ENCODE measurements around the gene ZNF324.
"Not testable (repeated sequence)": the region's sequence is repeated elsewhere in the genome, so short reads cannot be mapped to it uniquely, and the experiment has no call there.

The ZNF324 gene

GRCh38 chr19:58466760-58467589, at the start of gene ZNF324:
Gene ZNF324, plus strand, starts transcription at chr19:58467080. Its CDS starts 2,106 bp downstream, at chr19:58469186.
- DNase-seq (peak; percentile 99), ATAC-seq (peak; percentile 89)
- peak within 1 kb of the TSS; percentile 78 for H3K27ac Mint-ChIP-seq
- peaks cover 21% of the 10 kb centered on the region for H3K4me1 Mint-ChIP-seq
- H3K36me3 Mint-ChIP-seq (ENCODE audit: low read depth): peaks cover 13% of the 10 kb centered on the region
- no peaks in the 10 kb centered on the region for H3K9me3 Mint-ChIP-seq
- H3K4me3 Mint-ChIP-seq: peak within 1 kb of the TSS; percentile 89
- peaks cover 2% of the 10 kb centered on the region for H3K27me3 Mint-ChIP-seq

GRCh38 chr19:58428617-58429016, 38.3 kb upstream of the ZNF324 start:
- Mint-ChIP-seq H3K27me3 (no peaks in the 10 kb centered on the region), H3K27ac (no peak overlapping the region), H3K4me1 (no peaks in the 10 kb centered on the region), H3K36me3 (ENCODE audit: low read depth) (peaks cover 49% of the 10 kb centered on the region), H3K4me3 (no peak overlapping the region), H3K9me3 (peaks cover 45% of the 10 kb centered on the region)
- no peak for DNase-seq
- ATAC-seq: no peak

GRCh38 chr19:58429745-58430144, 37.1 kb upstream of the ZNF324 start:
- ATAC-seq (no peak), DNase-seq (no peak)
- H3K9me3 Mint-ChIP-seq: peaks cover 52% of the 10 kb centered on the region
- H3K4me1 Mint-ChIP-seq: no peaks in the 10 kb centered on the region
- H3K36me3 Mint-ChIP-seq (ENCODE audit: low read depth): peaks cover 59% of the 10 kb centered on the region
- H3K4me3 Mint-ChIP-seq: no peak overlapping the region
- H3K27ac Mint-ChIP-seq: no peak overlapping the region
- H3K27me3 Mint-ChIP-seq: no peaks in the 10 kb centered on the region

GRCh38 chr19:58434217-58434616, 32.7 kb upstream of the ZNF324 start:
- no peaks in the 10 kb centered on the region for H3K27me3 Mint-ChIP-seq
- DNase-seq: no peak
- no peak overlapping the region for H3K4me3 Mint-ChIP-seq
- H3K9me3 Mint-ChIP-seq: peaks cover 73% of the 10 kb centered on the region
- peaks cover 7% of the 10 kb centered on the region for H3K4me1 Mint-ChIP-seq
- ATAC-seq: no peak
- H3K36me3 Mint-ChIP-seq (ENCODE audit: low read depth): peaks cover 93% of the 10 kb centered on the region
- H3K27ac Mint-ChIP-seq: no peak overlapping the region

- H3K9me3 Mint-ChIP-seq: peaks cover 48% of the 10 kb centered on the region
- no peaks in the 10 kb centered on the region for H3K27me3 Mint-ChIP-seq
- H3K4me1 Mint-ChIP-seq: peaks cover 24% of the 10 kb centered on the region
- peak; percentile 99 for ATAC-seq
- H3K36me3 Mint-ChIP-seq (ENCODE audit: low read depth): peaks cover 54% of the 10 kb centered on the region
- peak within 1 kb of the TSS; percentile 94 for H3K27ac Mint-ChIP-seq
- peak; percentile 92 for DNase-seq
- peak within 1 kb of the TSS; percentile 91 for H3K4me3 Mint-ChIP-seq
Measured at GRCh38 chr19:58439576-58440554, 27.0 kb upstream of the ZNF324 start, which contains the start of gene ZNF132. Gene ZNF132, minus strand, starts transcription at chr19:58440153. Its CDS starts 332 bp downstream, at chr19:58439821.

GRCh38 chr19:58440556-58440955, 26.3 kb upstream of the ZNF324 start:
- Mint-ChIP-seq H3K4me1 (peaks cover 24% of the 10 kb centered on the region), H3K27ac (peak overlapping the region; percentile 94), H3K9me3 (peaks cover 41% of the 10 kb centered on the region), H3K36me3 (ENCODE audit: low read depth) (peaks cover 47% of the 10 kb centered on the region), H3K27me3 (no peaks in the 10 kb centered on the region), H3K4me3 (peak overlapping the region; percentile 91)
- DNase-seq: no peak
- no peak for ATAC-seq

GRCh38 chr19:58442986-58443385, 23.9 kb upstream of the ZNF324 start:
- Mint-ChIP-seq H3K4me1 (peaks cover 24% of the 10 kb centered on the region), H3K9me3 (peaks cover 25% of the 10 kb centered on the region), H3K36me3 (ENCODE audit: low read depth) (peaks cover 27% of the 10 kb centered on the region)
- ATAC-seq, DNase-seq, H3K27ac Mint-ChIP-seq, H3K27me3 Mint-ChIP-seq, H3K4me3 Mint-ChIP-seq: not testable (repeated sequence)

- not testable (repeated sequence) for H3K4me3 Mint-ChIP-seq, H3K27ac Mint-ChIP-seq, DNase-seq, ATAC-seq
- Mint-ChIP-seq H3K27me3 (peaks cover 15% of the 10 kb centered on the region), H3K4me1 (peaks cover 23% of the 10 kb centered on the region), H3K9me3 (peaks cover 14% of the 10 kb centered on the region), H3K36me3 (ENCODE audit: low read depth) (peaks cover 14% of the 10 kb centered on the region)
Measured at GRCh38 chr19:58448860-58449259, 18.0 kb upstream of the ZNF324 start.

GRCh38 chr19:58449980-58450379, 16.9 kb upstream of the ZNF324 start:
- H3K4me3 Mint-ChIP-seq, ATAC-seq, DNase-seq, H3K27ac Mint-ChIP-seq: not testable (repeated sequence)
- peaks cover 18% of the 10 kb centered on the region for H3K36me3 Mint-ChIP-seq (ENCODE audit: low read depth)
- H3K4me1 Mint-ChIP-seq: peaks cover 23% of the 10 kb centered on the region
- peaks cover 14% of the 10 kb centered on the region for H3K9me3 Mint-ChIP-seq
- H3K27me3 Mint-ChIP-seq: peaks cover 15% of the 10 kb centered on the region

- ATAC-seq: peak; percentile 1
- Mint-ChIP-seq H3K27ac (no peak overlapping the region), H3K36me3 (ENCODE audit: low read depth) (peaks cover 18% of the 10 kb centered on the region), H3K27me3 (peaks cover 15% of the 10 kb centered on the region), H3K9me3 (peaks cover 14% of the 10 kb centered on the region), H3K4me1 (peaks cover 23% of the 10 kb centered on the region), H3K4me3 (peak overlapping the region; percentile 83)
- no peak for DNase-seq
Measured at GRCh38 chr19:58450856-58451357, 16.0 kb upstream of the ZNF324 start.

GRCh38 chr19:58451358-58452101, 15.3 kb upstream of the ZNF324 start, which contains the start of gene ZNF324B:
Gene ZNF324B, plus strand, starts transcription at chr19:58451622. Its CDS starts 2,080 bp downstream, at chr19:58453702.
- peaks cover 14% of the 10 kb centered on the region for H3K9me3 Mint-ChIP-seq
- H3K4me3 Mint-ChIP-seq: peak within 1 kb of the TSS; percentile 83
- H3K36me3 Mint-ChIP-seq (ENCODE audit: low read depth): peaks cover 21% of the 10 kb centered on the region
- H3K27ac Mint-ChIP-seq: peak within 1 kb of the TSS; percentile 49
- DNase-seq (peak; percentile 96), ATAC-seq (peak; percentile 97)
- H3K27me3 Mint-ChIP-seq: peaks cover 15% of the 10 kb centered on the region
- peaks cover 23% of the 10 kb centered on the region for H3K4me1 Mint-ChIP-seq

GRCh38 chr19:58453743-58454142, 13.1 kb upstream of the ZNF324 start:
- H3K9me3 Mint-ChIP-seq: peaks cover 6% of the 10 kb centered on the region
- H3K4me3 Mint-ChIP-seq: no peak overlapping the region
- ATAC-seq (no peak), DNase-seq (no peak)
- H3K27ac Mint-ChIP-seq: no peak overlapping the region
- H3K27me3 Mint-ChIP-seq: peaks cover 4% of the 10 kb centered on the region
- peaks cover 23% of the 10 kb centered on the region for H3K4me1 Mint-ChIP-seq
- H3K36me3 Mint-ChIP-seq (ENCODE audit: low read depth): peaks cover 25% of the 10 kb centered on the region

GRCh38 chr19:58455306-58455705, 11.6 kb upstream of the ZNF324 start:
- Mint-ChIP-seq H3K4me1 (peaks cover 21% of the 10 kb centered on the region), H3K27ac (no peak overlapping the region)

More at GRCh38 chr19:58455306-58455705, 11.6 kb upstream of the ZNF324 start:
- H3K4me3 Mint-ChIP-seq: no peak overlapping the region
- H3K27me3 Mint-ChIP-seq: peaks cover 4% of the 10 kb centered on the region
- peaks cover 21% of the 10 kb centered on the region for H3K36me3 Mint-ChIP-seq (ENCODE audit: low read depth)
- ATAC-seq (no peak), DNase-seq (no peak)
- H3K9me3 Mint-ChIP-seq: no peaks in the 10 kb centered on the region

Measured in activated naive CD8-positive, alpha-beta T cell treated with anti-CD3 and anti-CD28 coated beads, Interleukin-2, amount 50 U/mL, for 24 hours (primary cell).